Muscle of leg (tissue), 11 donors: ENCODE data around the gene SCPEP1. TPM values are rescaled to one million over a fixed set of nuclear protein-coding genes. Genes with fewer than 3 reads are reported as not detected.

Source experiments
- DNase-seq: peaks from one replicate; pipeline ENCODE4 v3.0.0; 2013
- H3K27ac ChIP-seq: one replicate; pipeline ENCODE4 v1.5.1; 2013; ENCODE audit warnings: mild to moderate bottlenecking, low read length, control low read depth
- H3K27me3 ChIP-seq: one replicate; pipeline ENCODE4 v1.6.1; 2013; ENCODE audit warnings: low read length; ENCODE audit not compliant: control insufficient read depth, insufficient read depth
- H3K36me3 ChIP-seq: one replicate; pipeline ENCODE4 v1.6.1; 2013; ENCODE audit warnings: low read length; ENCODE audit not compliant: control insufficient read depth, insufficient read depth
- H3K4me1 ChIP-seq: one replicate; pipeline ENCODE4 v1.6.1; 2013; ENCODE audit warnings: low read length; ENCODE audit not compliant: control insufficient read depth, insufficient read depth
- H3K4me3 ChIP-seq: one replicate; pipeline ENCODE4 v1.5.1; 2013; ENCODE audit warnings: low read length, control low read depth
- H3K9me3 ChIP-seq: replicated peaks from 2 replicates; pipeline ENCODE4 v1.6.1; 2013; ENCODE audit warnings: low read depth, low read length; ENCODE audit not compliant: control insufficient read depth
- WGBS: methylation state at CpG from one replicate; pipeline ENCODE4 v1.1.5; 2013; ENCODE audit warnings: missing lambda C conversion rate; ENCODE audit not compliant: insufficient coverage; 5-methylcytosine and 5-hydroxymethylcytosine counted together
- polyA plus RNA-seq, 8 donors: library from polyadenylated mRNA; unstranded; fragments of 120-200 nt; gene quantifications; one replicate each; pipeline versions ENCODE4 v1.2.1 to v1.2.3, GENCODE V29; 2013; ENCODE audit warnings: inconsistent platforms in 1 of 8, low replicate concordance in 1 of 8; ENCODE audit not compliant: insufficient read length in 8 of 8, insufficient read depth in 1 of 8
- total RNA-seq: library from RNA; stranded (reverse); fragments of 120-200 nt; gene quantifications from one replicate; pipeline ENCODE4 v1.2.4, GENCODE V29; 2013

SCPEP1 gene
- total and polyA plus RNA-seq, 9 donors = 11.6 to 24.6 (median 17.8) TPM

DNA sequence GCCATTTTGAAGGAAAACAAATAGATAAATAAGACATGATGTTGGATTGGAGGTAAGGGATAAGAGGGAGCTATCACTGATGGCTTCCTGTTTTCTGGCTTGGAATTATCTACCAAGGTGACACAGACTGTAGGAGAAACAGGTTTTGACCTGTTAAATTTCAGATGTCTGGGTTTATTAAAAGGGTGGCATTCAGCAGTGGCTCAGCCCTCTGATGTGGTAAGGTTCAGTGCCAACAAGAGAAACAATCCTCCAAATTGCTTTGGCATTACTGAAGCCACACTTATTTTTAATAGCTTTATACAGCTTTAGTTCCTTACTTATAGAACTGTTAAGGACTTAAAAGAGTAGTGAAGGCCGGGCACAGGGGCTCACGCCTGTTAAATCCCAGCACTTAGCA is 70.2 kb downstream of the SCPEP1 start:
- Histone ChIP-seq H3K27me3 (peaks cover 46% of the 10 kb centered on the region), H3K27ac (no peak overlapping the region), H3K9me3 (no peaks in the 10 kb centered on the region), H3K4me3 (no peak overlapping the region), H3K4me1 (peaks cover 35% of the 10 kb centered on the region), H3K36me3 (no peaks in the 10 kb centered on the region)
- no peak for DNase-seq
- no CpG with 5 or more reads among the region's 2 CpGs for WGBS

DNA sequence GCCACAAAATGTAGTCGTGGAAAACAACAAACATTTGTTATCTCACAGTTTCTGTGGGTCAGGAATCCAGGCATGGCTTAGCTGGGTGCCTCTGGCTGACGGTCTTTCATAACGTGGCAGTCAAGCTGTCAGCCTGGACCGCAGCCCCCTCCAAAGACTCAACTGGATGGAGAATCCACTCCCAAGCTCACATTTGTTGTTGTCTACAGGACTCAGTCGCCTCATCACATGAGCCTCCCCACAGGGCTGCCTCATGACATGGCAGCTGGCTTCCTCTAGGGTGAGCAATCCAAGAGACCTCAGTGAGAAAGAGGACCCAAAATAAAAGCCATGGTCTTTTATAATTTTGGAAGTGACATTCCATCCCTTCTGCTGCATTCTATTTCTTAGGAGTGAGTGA is 72.4 kb downstream of the SCPEP1 start:
- peaks cover 29% of the 10 kb centered on the region for H3K27me3 ChIP-seq
- no peak overlapping the region for H3K4me3 ChIP-seq
- H3K9me3 ChIP-seq = no peaks in the 10 kb centered on the region
- no peaks in the 10 kb centered on the region for H3K36me3 ChIP-seq
- peak; percentile 37 for DNase-seq
- H3K27ac ChIP-seq = peak overlapping the region; percentile 42
- 82% methylated on average over 1 of the region's 5 CpGs for WGBS
- H3K4me1 ChIP-seq = peaks cover 42% of the 10 kb centered on the region

DNA sequence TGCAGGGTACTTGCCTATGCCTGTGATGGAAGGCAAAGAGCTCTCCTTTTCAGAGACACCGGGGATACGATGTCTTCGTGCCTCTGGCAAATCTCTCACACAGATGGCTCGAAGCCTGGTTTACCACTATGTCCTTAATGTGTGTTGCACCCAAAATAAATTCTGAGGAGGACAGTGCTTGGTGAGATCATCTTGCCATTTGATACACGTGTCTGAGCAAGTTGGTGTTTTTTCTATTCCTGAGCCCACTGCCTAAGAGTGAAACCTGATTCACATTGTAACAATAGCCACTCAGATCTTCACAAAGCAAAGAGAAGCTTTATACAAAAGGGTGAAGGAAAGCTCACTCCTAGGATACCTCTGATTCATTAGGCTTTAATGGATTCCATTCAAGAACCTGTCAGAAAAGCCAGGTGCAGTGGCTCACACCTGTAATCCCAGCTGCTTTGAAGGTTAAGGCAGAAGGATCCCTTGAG is 74.0 kb downstream of the SCPEP1 start:
- Histone ChIP-seq H3K27me3 (peaks cover 13% of the 10 kb centered on the region), H3K36me3 (no peaks in the 10 kb centered on the region), H3K9me3 (no peaks in the 10 kb centered on the region), H3K4me3 (no peak overlapping the region), H3K4me1 (peaks cover 27% of the 10 kb centered on the region), H3K27ac (no peak overlapping the region)
- peak; percentile 59 for DNase-seq
- WGBS = 41% methylated on average over 4 of the region's 5 CpGs

Other genes starting within 250 kb of the SCPEP1 start
- gene C17orf67, start 144.2 kb upstream of the SCPEP1 start, total RNA-seq = 1.3 TPM
- gene C17orf67, start 144.2 kb upstream of the SCPEP1 start, polyA plus RNA-seq = 1 to 10 TPM; 1.7 to 2.3 (median 1.9) TPM
- gene DGKE, start 144.0 kb upstream of the SCPEP1 start, total RNA-seq = 5.2 TPM
- 1 to 10 TPM; 2.0 to 5.8 (median 3.7) TPM for gene DGKE, start 144.0 kb upstream of the SCPEP1 start, polyA plus RNA-seq
- 7.0 TPM for gene TRIM25, start 64.1 kb upstream of the SCPEP1 start, total RNA-seq
- 10 to 100 TPM; 10.9 to 16.5 (median 13.0) TPM for gene TRIM25, start 64.1 kb upstream of the SCPEP1 start, polyA plus RNA-seq
- 13.9 TPM for gene COIL, start 17.1 kb upstream of the SCPEP1 start, total RNA-seq
- 10 to 100 TPM; 14.7 to 19.1 (median 16.9) TPM for gene COIL, start 17.1 kb upstream of the SCPEP1 start, polyA plus RNA-seq
- 51.5 TPM for gene AKAP1, start 107.1 kb downstream of the SCPEP1 start, total RNA-seq
- gene AKAP1, start 107.1 kb downstream of the SCPEP1 start, polyA plus RNA-seq = 10 to 100 TPM; 49.6 to 83.4 (median 68.2) TPM